GM12873 (cell line): Measurements from ENCODE around the gene MBD3L5.

Experiments used
- TF ChIP-seq, protein P1 (sequence below): IDR thresholded peaks from 2 replicates; pipeline ENCODE4 v1.5.1; 2012; ENCODE audit warnings: low read depth, mild to moderate bottlenecking, moderate library complexity, low read length, control low read depth; ENCODE audit not compliant: insufficient read depth; ENCODE audit errors: missing control alignments

The MBD3L5 gene

DNA sequence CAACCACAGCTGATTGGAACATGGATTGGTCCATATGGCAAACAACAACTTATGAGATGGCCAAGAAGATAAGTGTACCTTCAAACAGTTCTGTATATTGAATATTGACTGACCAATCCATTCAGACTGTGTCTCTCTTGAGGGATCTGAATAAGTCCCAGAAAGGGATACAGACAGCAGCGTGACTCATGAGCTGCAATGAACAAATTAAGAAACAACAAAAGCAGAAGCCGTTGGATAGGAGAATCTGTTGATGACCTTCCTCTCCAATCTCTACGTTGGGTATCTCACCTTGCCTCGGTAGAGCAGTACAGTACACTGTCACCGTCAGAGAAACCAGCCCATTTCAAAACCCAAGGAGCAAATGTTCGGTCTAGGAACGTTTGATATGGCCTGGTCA, 30.4 kb upstream of the MBD3L5 start:
- TF ChIP-seq, protein P1, sequence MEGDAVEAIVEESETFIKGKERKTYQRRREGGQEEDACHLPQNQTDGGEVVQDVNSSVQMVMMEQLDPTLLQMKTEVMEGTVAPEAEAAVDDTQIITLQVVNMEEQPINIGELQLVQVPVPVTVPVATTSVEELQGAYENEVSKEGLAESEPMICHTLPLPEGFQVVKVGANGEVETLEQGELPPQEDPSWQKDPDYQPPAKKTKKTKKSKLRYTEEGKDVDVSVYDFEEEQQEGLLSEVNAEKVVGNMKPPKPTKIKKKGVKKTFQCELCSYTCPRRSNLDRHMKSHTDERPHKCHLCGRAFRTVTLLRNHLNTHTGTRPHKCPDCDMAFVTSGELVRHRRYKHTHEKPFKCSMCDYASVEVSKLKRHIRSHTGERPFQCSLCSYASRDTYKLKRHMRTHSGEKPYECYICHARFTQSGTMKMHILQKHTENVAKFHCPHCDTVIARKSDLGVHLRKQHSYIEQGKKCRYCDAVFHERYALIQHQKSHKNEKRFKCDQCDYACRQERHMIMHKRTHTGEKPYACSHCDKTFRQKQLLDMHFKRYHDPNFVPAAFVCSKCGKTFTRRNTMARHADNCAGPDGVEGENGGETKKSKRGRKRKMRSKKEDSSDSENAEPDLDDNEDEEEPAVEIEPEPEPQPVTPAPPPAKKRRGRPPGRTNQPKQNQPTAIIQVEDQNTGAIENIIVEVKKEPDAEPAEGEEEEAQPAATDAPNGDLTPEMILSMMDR, result no peak

- TF ChIP-seq, protein P1, result no peak
These were observed 30.0 kb upstream of the MBD3L5 start for GRCh38 chr19:7000333-7000732.

- TF ChIP-seq, protein P1, result no peak
These were observed 29.6 kb upstream of the MBD3L5 start for GRCh38 chr19:7000816-7001215.

GRCh38 chr19:7004313-7004931, 26.0 kb upstream of the MBD3L5 start:
- TF ChIP-seq, protein P1, result peak; percentile 64

DNA sequence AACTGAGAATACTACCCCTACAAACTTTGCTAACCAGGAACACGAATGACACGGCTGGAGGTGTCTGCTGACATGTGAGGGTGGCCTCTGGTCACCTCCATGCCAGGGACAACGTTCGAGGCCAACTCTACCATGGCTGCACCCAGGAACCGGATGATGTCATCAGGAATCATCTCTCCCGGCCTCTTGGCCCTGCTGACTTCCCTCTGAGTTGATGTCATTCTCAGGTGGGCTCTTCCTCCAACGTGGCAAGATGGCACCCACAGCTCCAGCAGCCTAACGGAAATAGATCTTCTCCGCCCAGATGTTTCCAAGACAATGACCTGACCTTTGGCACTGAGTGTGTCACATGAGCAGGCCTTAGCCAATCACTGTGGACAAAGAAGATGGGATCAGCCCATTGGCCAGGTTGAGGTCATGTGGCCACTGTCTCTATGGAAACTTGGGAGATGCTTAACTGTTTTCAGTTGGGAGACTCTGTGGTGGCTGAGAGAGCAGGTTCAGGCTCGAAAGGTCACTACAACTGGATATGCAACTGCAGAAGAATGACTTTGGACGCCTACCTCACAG, 24.2 kb upstream of the MBD3L5 start:
- TF ChIP-seq, protein P1, result no peak

- TF ChIP-seq, protein P1, result no peak
These were observed 22.5 kb upstream of the MBD3L5 start for GRCh38 chr19:7007859-7008258.

- TF ChIP-seq, protein P1, result no peak
These were observed 19.4 kb upstream of the MBD3L5 start for GRCh38 chr19:7010722-7011593.
